Measurements from ENCODE around the gene MPHOSPH10. TPM values are rescaled to one million over a fixed set of nuclear protein-coding genes. Genes with fewer than 3 reads are reported as not detected.
"Not testable (repeated sequence)": the region's sequence is repeated elsewhere in the genome, so short reads cannot be mapped to it uniquely, and the experiment has no call there.

Gene MPHOSPH10
- total RNA-seq, 1 experiment from 2014 or later, result 34.1 TPM

DNA sequence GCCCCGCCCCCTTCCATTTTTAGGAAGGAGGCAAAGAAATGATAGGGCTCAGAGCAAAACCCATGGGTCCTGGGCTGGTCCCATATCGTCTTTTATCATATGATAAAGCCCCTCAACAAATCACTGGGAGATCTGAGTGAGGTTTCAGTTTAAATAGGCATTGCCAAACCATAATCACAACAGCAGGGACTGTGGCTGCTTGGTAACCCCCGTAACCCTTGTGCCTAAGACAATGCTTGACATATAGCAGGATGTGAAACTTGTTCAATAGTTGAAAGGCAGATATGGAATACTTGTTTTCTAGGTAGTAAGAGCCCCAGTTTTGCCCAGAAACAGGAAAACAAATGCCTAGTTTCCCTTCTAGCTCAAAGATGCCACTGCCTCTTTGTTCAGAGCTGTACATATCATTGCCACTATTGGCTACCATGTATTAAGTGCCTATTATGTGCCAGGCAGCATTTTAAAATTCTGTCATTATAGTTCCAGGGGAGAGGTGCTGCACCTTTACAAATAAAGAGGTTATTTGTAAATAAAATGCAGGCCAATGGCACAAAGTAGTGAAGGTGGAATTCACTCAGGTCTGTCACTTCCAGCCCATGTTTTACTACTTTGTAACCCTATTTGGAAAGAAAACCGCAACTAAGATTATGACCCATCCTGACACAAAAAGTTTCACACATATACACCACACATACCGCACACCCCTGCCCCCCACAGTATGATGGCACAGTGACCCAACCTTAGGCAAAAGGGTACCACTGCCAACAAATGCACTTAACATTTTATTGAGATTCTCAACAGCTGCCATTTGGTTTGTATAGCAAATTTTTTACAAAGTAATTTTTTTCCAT is 47.8 kb upstream of the MPHOSPH10 start:
- intact Hi-C loops (cut with micrococcal nuclease; ENCODE audit: unreplicated experiment), result no loop called here
- BruUV-seq (replicated peaks), result no TSS peak
- in situ Hi-C loops (cut with HindIII; ENCODE audit: low pct_unique_long_range_greater_than_20kb, low sequenced_read_pairs), result no loop called here
- ATAC-seq (no peak), DNase-seq (ENCODE audit: low read depth, low spot score) (no peak)
- TF ChIP-seq TCF7L2 (IDR thresholded peaks at IDR 0.05; ENCODE audit: low read depth, low read length), result no peak
- no peak for TF ChIP-seq SIN3A (IDR thresholded peaks at IDR 0.05; ENCODE audit: borderline replicate concordance, insufficient read depth, low read depth, low read length)
- TF ChIP-seq, protein P1, sequence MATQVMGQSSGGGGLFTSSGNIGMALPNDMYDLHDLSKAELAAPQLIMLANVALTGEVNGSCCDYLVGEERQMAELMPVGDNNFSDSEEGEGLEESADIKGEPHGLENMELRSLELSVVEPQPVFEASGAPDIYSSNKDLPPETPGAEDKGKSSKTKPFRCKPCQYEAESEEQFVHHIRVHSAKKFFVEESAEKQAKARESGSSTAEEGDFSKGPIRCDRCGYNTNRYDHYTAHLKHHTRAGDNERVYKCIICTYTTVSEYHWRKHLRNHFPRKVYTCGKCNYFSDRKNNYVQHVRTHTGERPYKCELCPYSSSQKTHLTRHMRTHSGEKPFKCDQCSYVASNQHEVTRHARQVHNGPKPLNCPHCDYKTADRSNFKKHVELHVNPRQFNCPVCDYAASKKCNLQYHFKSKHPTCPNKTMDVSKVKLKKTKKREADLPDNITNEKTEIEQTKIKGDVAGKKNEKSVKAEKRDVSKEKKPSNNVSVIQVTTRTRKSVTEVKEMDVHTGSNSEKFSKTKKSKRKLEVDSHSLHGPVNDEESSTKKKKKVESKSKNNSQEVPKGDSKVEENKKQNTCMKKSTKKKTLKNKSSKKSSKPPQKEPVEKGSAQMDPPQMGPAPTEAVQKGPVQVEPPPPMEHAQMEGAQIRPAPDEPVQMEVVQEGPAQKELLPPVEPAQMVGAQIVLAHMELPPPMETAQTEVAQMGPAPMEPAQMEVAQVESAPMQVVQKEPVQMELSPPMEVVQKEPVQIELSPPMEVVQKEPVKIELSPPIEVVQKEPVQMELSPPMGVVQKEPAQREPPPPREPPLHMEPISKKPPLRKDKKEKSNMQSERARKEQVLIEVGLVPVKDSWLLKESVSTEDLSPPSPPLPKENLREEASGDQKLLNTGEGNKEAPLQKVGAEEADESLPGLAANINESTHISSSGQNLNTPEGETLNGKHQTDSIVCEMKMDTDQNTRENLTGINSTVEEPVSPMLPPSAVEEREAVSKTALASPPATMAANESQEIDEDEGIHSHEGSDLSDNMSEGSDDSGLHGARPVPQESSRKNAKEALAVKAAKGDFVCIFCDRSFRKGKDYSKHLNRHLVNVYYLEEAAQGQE (IDR thresholded peaks at IDR 0.05; ENCODE audit: insufficient read depth in 1 of 2, low read depth in 2 of 2, low read length in 1 of 2), result no peak
- no peak; the same call in 1 of the 2 replicates for TF ChIP-seq POLR2AphosphoS5 (IDR thresholded peaks at IDR 0.05; ENCODE audit: low read depth, low read length)
- TF ChIP-seq, protein P2, sequence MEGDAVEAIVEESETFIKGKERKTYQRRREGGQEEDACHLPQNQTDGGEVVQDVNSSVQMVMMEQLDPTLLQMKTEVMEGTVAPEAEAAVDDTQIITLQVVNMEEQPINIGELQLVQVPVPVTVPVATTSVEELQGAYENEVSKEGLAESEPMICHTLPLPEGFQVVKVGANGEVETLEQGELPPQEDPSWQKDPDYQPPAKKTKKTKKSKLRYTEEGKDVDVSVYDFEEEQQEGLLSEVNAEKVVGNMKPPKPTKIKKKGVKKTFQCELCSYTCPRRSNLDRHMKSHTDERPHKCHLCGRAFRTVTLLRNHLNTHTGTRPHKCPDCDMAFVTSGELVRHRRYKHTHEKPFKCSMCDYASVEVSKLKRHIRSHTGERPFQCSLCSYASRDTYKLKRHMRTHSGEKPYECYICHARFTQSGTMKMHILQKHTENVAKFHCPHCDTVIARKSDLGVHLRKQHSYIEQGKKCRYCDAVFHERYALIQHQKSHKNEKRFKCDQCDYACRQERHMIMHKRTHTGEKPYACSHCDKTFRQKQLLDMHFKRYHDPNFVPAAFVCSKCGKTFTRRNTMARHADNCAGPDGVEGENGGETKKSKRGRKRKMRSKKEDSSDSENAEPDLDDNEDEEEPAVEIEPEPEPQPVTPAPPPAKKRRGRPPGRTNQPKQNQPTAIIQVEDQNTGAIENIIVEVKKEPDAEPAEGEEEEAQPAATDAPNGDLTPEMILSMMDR (IDR thresholded peaks at IDR 0.05), result no peak
- CTCF ChIA-PET, result no interaction called here
- H3K4me3 ChIP-seq (ENCODE audit: low read depth in 2 of 2, low read length in 2 of 2), result no peak overlapping the region
- H3K9me3 ChIP-seq (ENCODE audit: control insufficient read depth, insufficient read depth, low read depth, low read length), result no peaks in the 10 kb centered on the region
- POLR2A ChIA-PET, result no interaction called here
- H3K36me3 ChIP-seq (ENCODE audit: control insufficient read depth, insufficient read depth, low read length), result no peaks in the 10 kb centered on the region
- H3K4me1 ChIP-seq (ENCODE audit: control insufficient read depth, insufficient read depth, low read length), result no peaks in the 10 kb centered on the region
- no peak overlapping the region for H3K27ac ChIP-seq (ENCODE audit: low read length)
- peaks cover 2% of the 10 kb centered on the region for H3K27me3 ChIP-seq (ENCODE audit: control insufficient read depth, insufficient read depth, low read length)

DNA sequence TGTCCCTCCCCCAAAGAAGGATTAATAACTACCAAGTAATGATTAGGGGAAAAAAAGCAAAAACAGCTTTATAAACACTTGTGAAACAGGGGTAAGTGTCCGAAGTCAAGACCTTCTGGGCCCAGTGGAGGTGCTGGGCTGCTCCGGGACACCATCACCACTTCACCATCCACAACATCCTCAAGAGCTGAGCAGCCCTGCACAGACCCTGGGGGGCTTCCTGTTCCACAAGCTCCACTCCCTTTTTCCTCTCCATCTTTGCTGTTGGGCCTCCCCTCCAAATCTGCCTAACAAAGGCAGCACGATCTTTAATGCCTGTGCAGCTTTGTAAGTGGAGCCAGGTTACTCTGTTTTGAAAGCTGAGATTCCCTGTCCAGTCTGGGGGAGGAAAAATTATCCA is 47.1 kb upstream of the MPHOSPH10 start:
- CTCF ChIA-PET; in situ Hi-C loops (cut with HindIII; ENCODE audit: low pct_unique_long_range_greater_than_20kb, low sequenced_read_pairs); intact Hi-C loops (cut with micrococcal nuclease; ENCODE audit: unreplicated experiment); H3K27ac ChIP-seq (ENCODE audit: low read length); H3K4me1 ChIP-seq (ENCODE audit: control insufficient read depth, insufficient read depth, low read length); DNase-seq (ENCODE audit: low read depth, low spot score); POLR2A ChIA-PET; ATAC-seq; H3K9me3 ChIP-seq (ENCODE audit: control insufficient read depth, insufficient read depth, low read depth, low read length); H3K36me3 ChIP-seq (ENCODE audit: control insufficient read depth, insufficient read depth, low read length); H3K27me3 ChIP-seq (ENCODE audit: control insufficient read depth, insufficient read depth, low read length); BruUV-seq (replicated peaks); H3K4me3 ChIP-seq (ENCODE audit: low read depth in 2 of 2, low read length in 2 of 2): not testable (repeated sequence)

DNA sequence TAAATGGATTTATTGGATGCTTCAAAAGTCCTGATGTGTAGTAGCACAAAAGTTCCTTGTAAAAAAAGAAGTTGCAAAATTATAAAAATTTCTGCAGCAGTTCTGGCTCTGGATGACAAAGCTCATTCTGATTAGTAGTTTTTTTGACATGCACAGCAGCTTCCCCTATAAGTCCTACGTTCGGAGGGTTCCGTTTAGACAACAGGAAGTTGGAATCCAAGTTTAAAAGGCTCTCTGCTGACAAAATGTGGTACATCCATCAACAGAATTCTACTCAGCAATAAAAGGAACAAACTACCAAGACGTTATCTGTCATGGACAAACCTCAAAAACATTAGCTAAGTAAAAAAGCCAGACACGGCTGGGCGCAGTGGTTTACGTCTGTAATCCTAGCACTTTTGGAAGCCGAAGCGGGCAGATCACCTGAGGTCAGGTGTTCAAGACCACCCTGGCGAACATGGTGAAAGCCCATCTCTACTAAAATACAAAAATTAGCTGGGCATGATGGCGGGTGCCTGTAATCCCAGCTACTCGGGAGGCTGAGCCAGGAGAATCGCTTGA is 46.6 kb upstream of the MPHOSPH10 start:
- H3K27me3 ChIP-seq (ENCODE audit: control insufficient read depth, insufficient read depth, low read length); H3K4me1 ChIP-seq (ENCODE audit: control insufficient read depth, insufficient read depth, low read length); CTCF ChIA-PET; H3K9me3 ChIP-seq (ENCODE audit: control insufficient read depth, insufficient read depth, low read depth, low read length); in situ Hi-C loops (cut with HindIII; ENCODE audit: low pct_unique_long_range_greater_than_20kb, low sequenced_read_pairs); BruUV-seq (replicated peaks); intact Hi-C loops (cut with micrococcal nuclease; ENCODE audit: unreplicated experiment); H3K36me3 ChIP-seq (ENCODE audit: control insufficient read depth, insufficient read depth, low read length); ATAC-seq; POLR2A ChIA-PET; DNase-seq (ENCODE audit: low read depth, low spot score); H3K4me3 ChIP-seq (ENCODE audit: low read depth in 2 of 2, low read length in 2 of 2); H3K27ac ChIP-seq (ENCODE audit: low read length): not testable (repeated sequence)

DNA sequence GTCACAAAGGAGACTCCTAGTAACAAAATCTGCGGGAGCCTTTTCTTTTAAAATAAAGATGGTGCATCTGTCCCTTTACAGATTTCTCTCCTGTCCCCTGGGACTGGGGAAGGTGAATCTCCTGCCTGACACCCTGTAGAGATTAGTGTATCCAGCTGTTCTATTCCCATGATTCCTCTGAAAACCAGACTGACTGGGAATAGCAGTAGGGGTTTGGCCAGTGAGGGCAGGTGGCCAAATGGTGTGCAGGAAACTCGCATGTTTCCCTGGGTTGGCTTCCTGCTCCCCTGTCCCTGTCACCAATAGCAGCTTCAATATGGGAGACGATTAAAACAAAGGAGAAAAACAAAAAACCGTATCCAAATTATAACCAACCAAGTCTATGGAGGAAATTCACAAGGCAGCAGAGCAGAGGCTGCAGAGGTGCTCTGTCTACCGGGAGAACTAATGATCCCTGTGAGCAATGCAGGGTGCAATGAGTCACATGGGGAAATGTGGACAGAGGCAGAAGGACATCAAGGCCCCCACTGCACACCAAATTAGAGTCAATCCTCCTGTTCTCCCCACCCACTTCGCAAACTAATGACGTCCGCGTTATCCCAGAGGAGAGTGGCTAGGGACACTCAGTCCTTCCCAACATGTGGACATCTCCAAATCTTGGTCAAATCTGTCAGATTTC is 45.0 kb upstream of the MPHOSPH10 start:
- in situ Hi-C loops (cut with HindIII; ENCODE audit: low pct_unique_long_range_greater_than_20kb, low sequenced_read_pairs); H3K4me3 ChIP-seq (ENCODE audit: low read depth in 2 of 2, low read length in 2 of 2); H3K9me3 ChIP-seq (ENCODE audit: control insufficient read depth, insufficient read depth, low read depth, low read length); BruUV-seq (replicated peaks); POLR2A ChIA-PET; ATAC-seq; CTCF ChIA-PET; H3K27me3 ChIP-seq (ENCODE audit: control insufficient read depth, insufficient read depth, low read length); H3K36me3 ChIP-seq (ENCODE audit: control insufficient read depth, insufficient read depth, low read length); intact Hi-C loops (cut with micrococcal nuclease; ENCODE audit: unreplicated experiment); H3K4me1 ChIP-seq (ENCODE audit: control insufficient read depth, insufficient read depth, low read length); H3K27ac ChIP-seq (ENCODE audit: low read length); DNase-seq (ENCODE audit: low read depth, low spot score): not testable (repeated sequence)

DNA sequence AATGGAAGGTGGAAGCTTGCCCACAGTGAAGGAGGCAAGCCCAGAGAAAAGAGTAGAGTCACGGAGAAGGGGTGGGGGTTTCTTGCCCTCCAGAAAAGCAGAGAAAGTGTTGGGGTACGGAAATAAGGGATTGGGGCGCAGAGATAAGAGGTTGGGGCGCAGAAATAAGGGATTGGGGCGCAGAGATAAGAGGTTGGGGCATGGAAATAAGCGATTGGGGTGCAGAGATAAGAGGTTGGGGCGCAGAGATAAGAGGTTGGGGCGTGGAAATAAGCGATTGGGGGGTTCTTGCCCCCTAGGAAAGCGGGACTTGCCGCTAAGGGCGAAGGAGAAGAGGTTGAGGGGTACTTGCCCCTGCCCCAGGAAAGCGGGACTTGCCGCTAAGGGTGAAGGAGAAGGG is 41.0 kb upstream of the MPHOSPH10 start:
- H3K27me3 ChIP-seq (ENCODE audit: control insufficient read depth, insufficient read depth, low read length); H3K9me3 ChIP-seq (ENCODE audit: control insufficient read depth, insufficient read depth, low read depth, low read length); in situ Hi-C loops (cut with HindIII; ENCODE audit: low pct_unique_long_range_greater_than_20kb, low sequenced_read_pairs); ATAC-seq; POLR2A ChIA-PET; H3K4me3 ChIP-seq (ENCODE audit: low read depth in 2 of 2, low read length in 2 of 2); H3K27ac ChIP-seq (ENCODE audit: low read length); CTCF ChIA-PET; intact Hi-C loops (cut with micrococcal nuclease; ENCODE audit: unreplicated experiment); H3K36me3 ChIP-seq (ENCODE audit: control insufficient read depth, insufficient read depth, low read length); BruUV-seq (replicated peaks); H3K4me1 ChIP-seq (ENCODE audit: control insufficient read depth, insufficient read depth, low read length); DNase-seq (ENCODE audit: low read depth, low spot score): not testable (repeated sequence)
